ENCODE data around the gene VARS1. TPM values are rescaled to one million over a fixed set of nuclear protein-coding genes. Genes with fewer than 3 reads are reported as not detected.
A peak's percentile ranks its signal among the peaks of the same experiment; 100 is the strongest.

The VARS1 gene
- total and polyA plus RNA-seq, 8 donors, result 11.0 to 56.5 (median 25.9) TPM

DNA sequence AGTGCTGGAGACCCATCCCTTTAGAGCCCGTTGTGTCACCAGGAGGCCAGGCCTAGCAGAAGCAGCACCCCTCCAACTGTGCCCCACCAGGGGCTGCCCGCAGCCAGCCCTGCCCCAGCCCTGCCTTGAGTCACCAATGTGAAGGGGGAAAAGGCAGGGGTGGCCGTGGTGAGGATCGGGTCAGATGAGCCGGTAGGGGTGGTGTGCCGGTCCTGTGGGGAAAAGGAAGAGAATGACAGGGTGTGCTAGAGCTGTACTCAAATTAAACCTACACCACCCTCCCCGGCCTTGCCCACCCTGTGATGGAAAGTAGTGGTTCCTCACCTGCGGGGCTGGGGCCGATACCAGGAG, 30.0 kb downstream of the VARS1 start:
- WGBS, 5 donors, result 80 to 91% (median 85%) methylated on average over 9 of the region's 9 CpGs
- no peak for DNase-seq
- intact Hi-C loops (cut with DNase I; ENCODE audit: low total_unique reads), result loop anchor here (10.0 kb wide), 1 partner anchor 81 kb away; the partner anchor contains the start of gene LY6G5C
- Histone ChIP-seq H3K36me3 (peaks cover 0 to 13% (median 0%) of the 10 kb centered on the region in 4 donors), H3K27ac (no peak overlapping the region), H3K4me3 (no peak overlapping the region), H3K27me3 (peaks cover 0 to 7% (median 0%) of the 10 kb centered on the region in 3 donors), H3K9me3 (no peaks in the 10 kb centered on the region), H3K4me1 (peaks cover 0 to 17% (median 5%) of the 10 kb centered on the region in 4 donors)
- TF ChIP-seq POLR2A (IDR thresholded peaks at IDR 0.05) (no peak), EP300 (IDR thresholded peaks at IDR 0.05) (no peak)
- TF ChIP-seq, protein P1, sequence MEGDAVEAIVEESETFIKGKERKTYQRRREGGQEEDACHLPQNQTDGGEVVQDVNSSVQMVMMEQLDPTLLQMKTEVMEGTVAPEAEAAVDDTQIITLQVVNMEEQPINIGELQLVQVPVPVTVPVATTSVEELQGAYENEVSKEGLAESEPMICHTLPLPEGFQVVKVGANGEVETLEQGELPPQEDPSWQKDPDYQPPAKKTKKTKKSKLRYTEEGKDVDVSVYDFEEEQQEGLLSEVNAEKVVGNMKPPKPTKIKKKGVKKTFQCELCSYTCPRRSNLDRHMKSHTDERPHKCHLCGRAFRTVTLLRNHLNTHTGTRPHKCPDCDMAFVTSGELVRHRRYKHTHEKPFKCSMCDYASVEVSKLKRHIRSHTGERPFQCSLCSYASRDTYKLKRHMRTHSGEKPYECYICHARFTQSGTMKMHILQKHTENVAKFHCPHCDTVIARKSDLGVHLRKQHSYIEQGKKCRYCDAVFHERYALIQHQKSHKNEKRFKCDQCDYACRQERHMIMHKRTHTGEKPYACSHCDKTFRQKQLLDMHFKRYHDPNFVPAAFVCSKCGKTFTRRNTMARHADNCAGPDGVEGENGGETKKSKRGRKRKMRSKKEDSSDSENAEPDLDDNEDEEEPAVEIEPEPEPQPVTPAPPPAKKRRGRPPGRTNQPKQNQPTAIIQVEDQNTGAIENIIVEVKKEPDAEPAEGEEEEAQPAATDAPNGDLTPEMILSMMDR (IDR thresholded peaks at IDR 0.05), result no peak

DNA sequence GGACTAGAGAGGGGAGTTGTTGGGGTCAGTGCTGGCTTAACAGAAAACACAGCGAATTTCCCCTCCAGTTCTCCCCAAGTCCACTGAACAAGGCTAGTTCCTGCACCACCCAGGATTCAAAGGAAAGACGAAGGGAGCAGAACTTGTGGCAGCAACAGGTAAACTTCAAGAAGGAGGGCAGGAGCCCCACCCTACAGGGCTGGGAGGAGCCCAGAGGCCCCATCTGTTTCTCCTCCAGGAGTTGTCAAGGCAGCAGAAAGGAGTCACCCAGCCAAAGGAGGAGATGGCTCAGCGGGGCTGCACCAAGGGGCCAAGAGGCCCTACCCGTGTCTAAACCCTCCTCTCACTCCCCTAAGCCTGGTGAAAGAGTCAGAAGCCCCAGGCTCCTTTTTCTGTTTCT, 31.4 kb downstream of the VARS1 start:
- peak in 1 of 2 donors; percentile 54 for DNase-seq
- Histone ChIP-seq H3K4me1 (peaks cover 0 to 10% (median 3%) of the 10 kb centered on the region in 4 donors), H3K9me3 (no peaks in the 10 kb centered on the region), H3K36me3 (peaks cover 0 to 25% (median 6%) of the 10 kb centered on the region in 4 donors), H3K27ac (no peak overlapping the region), H3K4me3 (no peak overlapping the region), H3K27me3 (peaks cover 0 to 7% (median 0%) of the 10 kb centered on the region in 3 donors)
- intact Hi-C loops (cut with DNase I; ENCODE audit: low total_unique reads), result loop anchor here (10.0 kb wide), 1 partner anchor 79 kb away; the partner anchor contains the start of gene LY6G5C
- TF ChIP-seq POLR2AphosphoS5 (IDR thresholded peaks at IDR 0.05) (no peak), EP300 (IDR thresholded peaks at IDR 0.05) (no peak), POLR2A (IDR thresholded peaks at IDR 0.05) (no peak)
- TF ChIP-seq, protein P1 (IDR thresholded peaks at IDR 0.05), result no peak
- WGBS, 5 donors, result 53 to 78% (median 71%) methylated on average over 4 of the region's 4 CpGs

- H3K27me3 ChIP-seq, result peaks cover 0 to 7% (median 0%) of the 10 kb centered on the region in 3 donors
- no peak overlapping the region for H3K4me3 ChIP-seq
- 5 to 33% (median 27%) methylated on average over 1 of the region's 1 CpG for WGBS, 5 donors
- peak in 1 of 2 donors; percentile 77 for DNase-seq
- no peak for TF ChIP-seq POLR2A (IDR thresholded peaks at IDR 0.05)
- TF ChIP-seq POLR2AphosphoS5 (IDR thresholded peaks at IDR 0.05), result no peak
- no peaks in the 10 kb centered on the region for H3K9me3 ChIP-seq
- peaks cover 0 to 25% (median 7%) of the 10 kb centered on the region in 4 donors for H3K36me3 ChIP-seq
- H3K27ac ChIP-seq, result no peak overlapping the region
- intact Hi-C loops (cut with DNase I; ENCODE audit: low total_unique reads), result loop anchor here (10.0 kb wide), 1 partner anchor 79 kb away; the partner anchor contains the start of gene LY6G5C
- peaks cover 0 to 10% (median 3%) of the 10 kb centered on the region in 4 donors for H3K4me1 ChIP-seq
These were observed 32.0 kb downstream of the VARS1 start for GRCh38 chr6:31763619-31763940.

DNA sequence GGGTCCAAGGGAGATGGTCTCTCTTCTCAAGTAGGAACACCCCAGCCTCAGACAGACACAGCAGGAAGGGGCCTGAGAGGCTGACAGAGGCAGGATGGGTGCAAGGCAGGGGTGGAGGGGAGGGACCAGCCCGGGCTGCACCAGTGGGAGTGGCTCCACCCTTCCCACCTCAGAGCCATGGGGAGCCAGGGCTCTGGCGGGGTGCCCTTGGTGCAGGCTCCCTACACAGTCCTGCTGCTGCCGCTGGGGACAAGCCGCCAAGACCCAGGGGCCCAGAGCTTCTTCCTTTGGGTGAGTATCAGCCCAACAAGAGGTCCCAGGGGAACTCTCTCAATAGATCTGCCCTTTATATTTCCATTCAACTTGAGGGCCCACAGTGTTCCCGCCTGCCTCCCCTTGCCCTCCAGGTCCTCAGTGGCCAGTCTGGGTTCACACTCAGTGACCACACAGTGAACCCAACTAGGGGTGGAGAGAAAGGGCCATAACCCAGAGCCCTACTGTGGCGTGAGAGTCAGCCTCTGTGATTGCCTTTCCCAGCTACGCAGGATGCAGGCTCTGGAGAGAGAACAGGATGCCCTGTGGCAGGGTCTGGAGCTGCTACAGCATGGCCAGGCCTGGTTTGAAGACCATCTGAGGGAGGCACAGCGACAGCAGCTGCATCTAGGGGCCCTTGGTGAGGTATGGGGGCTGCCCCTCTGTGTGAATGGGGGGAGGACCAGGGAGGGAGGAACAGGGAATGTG, 32.5 kb downstream of the VARS1 start:
- Histone ChIP-seq H3K4me1 (peaks cover 0 to 10% (median 3%) of the 10 kb centered on the region in 4 donors), H3K9me3 (no peaks in the 10 kb centered on the region), H3K36me3 (peaks cover 0 to 25% (median 7%) of the 10 kb centered on the region in 4 donors), H3K27me3 (peaks cover 0 to 7% (median 0%) of the 10 kb centered on the region in 3 donors), H3K4me3 (no peak overlapping the region), H3K27ac (no peak overlapping the region)
- intact Hi-C loops (cut with DNase I; ENCODE audit: low total_unique reads), result loop anchor here (10.0 kb wide), 1 partner anchor 78 kb away; the partner anchor contains the start of gene LY6G5C
- WGBS, 5 donors, result 68 to 78% (median 72%) methylated on average over 5 to 8 of the region's 8 CpGs
- TF ChIP-seq EP300 (IDR thresholded peaks at IDR 0.05) (no peak), POLR2A (IDR thresholded peaks at IDR 0.05) (no peak), POLR2AphosphoS5 (IDR thresholded peaks at IDR 0.05) (no peak)
- no peak for DNase-seq

GRCh38 chr6:31762356-31762755, 33.2 kb downstream of the VARS1 start, which contains the start of gene SAPCD1:
Gene SAPCD1, plus strand, starts transcription at chr6:31762656. Its CDS starts 399 bp downstream, at chr6:31763055.
- peaks cover 0 to 25% (median 7%) of the 10 kb centered on the region in 4 donors for H3K36me3 ChIP-seq
- no peak within 1 kb of the TSS for H3K27ac ChIP-seq
- peaks cover 0 to 10% (median 3%) of the 10 kb centered on the region in 4 donors for H3K4me1 ChIP-seq
- H3K27me3 ChIP-seq, result peaks cover 0 to 7% (median 0%) of the 10 kb centered on the region in 3 donors
- intact Hi-C loops (cut with DNase I; ENCODE audit: low total_unique reads), result loop anchor here (10.0 kb wide), 1 partner anchor 78 kb away; the partner anchor contains the start of gene LY6G5C
- H3K9me3 ChIP-seq, result no peaks in the 10 kb centered on the region
- TF ChIP-seq, protein P1 (IDR thresholded peaks at IDR 0.05), result no peak
- TF ChIP-seq POLR2A (IDR thresholded peaks at IDR 0.05), result no peak
- TF ChIP-seq POLR2AphosphoS5 (IDR thresholded peaks at IDR 0.05), result no peak
- TF ChIP-seq EP300 (IDR thresholded peaks at IDR 0.05), result no peak
- no peak within 1 kb of the TSS for H3K4me3 ChIP-seq
- DNase-seq, result no peak
- 74 to 80% (median 78%) methylated on average over 4 of the region's 4 CpGs for WGBS, 5 donors
